ENCODE measurements around the gene PINLYP. TPM values are rescaled to one million over a fixed set of nuclear protein-coding genes. Genes with fewer than 3 reads are reported as not detected.
A peak's percentile ranks its signal among the peaks of the same experiment; 100 is the strongest.

PINLYP gene
- total and polyA plus RNA-seq, 7 donors = 0.66 to 1.3 (median 0.88) TPM; not detected in 1

- H3K27me3 ChIP-seq (ENCODE audit: insufficient read depth in 3 of 3, low read length in 2 of 3) = no peaks in the 10 kb centered on the region
- WGBS, 3 donors = 73 to 84% (median 73%) methylated on average over 3 of the region's 3 CpGs
- H3K27ac ChIP-seq = no peak overlapping the region
- no peak for DNase-seq
- TF ChIP-seq CTCF (IDR thresholded peaks at IDR 0.05) = no peak
- H3K4me1 ChIP-seq = no peaks in the 10 kb centered on the region
- intact Hi-C loops (cut with DNase I) = loop anchor here in 1 of 2 donors (5.0 kb wide), 1 partner anchor 100 kb away; no protein-coding TSS in a partner anchor
- no peaks in the 10 kb centered on the region for H3K9me3 ChIP-seq
- no peak for ATAC-seq
- no peak overlapping the region for H3K4me3 ChIP-seq
- peaks cover 6 to 78% of the 10 kb centered on the region in 2 donors for H3K36me3 ChIP-seq (ENCODE audit: insufficient read depth in 1 of 2, low read depth in 1 of 2)
Measured at GRCh38 chr19:43552616-43553015, 23.0 kb upstream of the PINLYP start.

- intact Hi-C loops (cut with DNase I) = loop anchor here in 1 of 2 donors (5.0 kb wide), 1 partner anchor 99 kb away; no protein-coding TSS in a partner anchor
- no peaks in the 10 kb centered on the region for H3K27me3 ChIP-seq (ENCODE audit: insufficient read depth in 3 of 3, low read length in 2 of 3)
- peaks cover 6 to 87% of the 10 kb centered on the region in 2 donors for H3K36me3 ChIP-seq (ENCODE audit: insufficient read depth in 1 of 2, low read depth in 1 of 2)
- WGBS, 3 donors = 67 to 72% (median 71%) methylated on average over 4 of the region's 4 CpGs
- ATAC-seq (no peak), DNase-seq (no peak)
- no peaks in the 10 kb centered on the region for H3K4me1 ChIP-seq
- H3K4me3 ChIP-seq = no peak overlapping the region
- no peak for TF ChIP-seq CTCF (IDR thresholded peaks at IDR 0.05)
- H3K9me3 ChIP-seq = no peaks in the 10 kb centered on the region
- no peak overlapping the region for H3K27ac ChIP-seq
Measured at GRCh38 chr19:43553656-43554055, 21.9 kb upstream of the PINLYP start.

- WGBS, 3 donors = 94 to 97% (median 95%) methylated on average over 15 of the region's 15 CpGs
- Histone ChIP-seq H3K27ac (no peak overlapping the region), H3K4me3 (no peak overlapping the region), H3K27me3 (ENCODE audit: insufficient read depth in 3 of 3, low read length in 2 of 3) (no peaks in the 10 kb centered on the region), H3K4me1 (no peaks in the 10 kb centered on the region), H3K9me3 (no peaks in the 10 kb centered on the region), H3K36me3 (ENCODE audit: insufficient read depth in 1 of 2, low read depth in 1 of 2) (peaks cover 6 to 87% of the 10 kb centered on the region in 2 donors)
- intact Hi-C loops (cut with DNase I) = loop anchor here in 1 of 2 donors (5.0 kb wide), 1 partner anchor 98 kb away; no protein-coding TSS in a partner anchor
- DNase-seq (no peak), ATAC-seq (no peak)
- no peak for TF ChIP-seq CTCF (IDR thresholded peaks at IDR 0.05)
Measured at GRCh38 chr19:43554317-43554895, 21.2 kb upstream of the PINLYP start.

GRCh38 chr19:43555185-43555770 is 20.3 kb upstream of the PINLYP start:
- DNase-seq (peak; percentile 58 to 61), ATAC-seq (peak in 3 of 4 donors; percentile 47 to 57 (median 54))
- peaks cover 6 to 84% of the 10 kb centered on the region in 2 donors for H3K36me3 ChIP-seq (ENCODE audit: insufficient read depth in 1 of 2, low read depth in 1 of 2)
- intact Hi-C loops (cut with DNase I) = no loop called here
- H3K4me1 ChIP-seq = no peaks in the 10 kb centered on the region
- H3K27me3 ChIP-seq (ENCODE audit: insufficient read depth in 3 of 3, low read length in 2 of 3) = no peaks in the 10 kb centered on the region
- H3K9me3 ChIP-seq = no peaks in the 10 kb centered on the region
- H3K4me3 ChIP-seq = no peak overlapping the region
- WGBS, 3 donors = 52 to 55% (median 53%) methylated on average over 8 of the region's 8 CpGs
- peak; percentile 43 for TF ChIP-seq CTCF (IDR thresholded peaks at IDR 0.05)
- no peak overlapping the region for H3K27ac ChIP-seq
